Trophoblast cell (in vitro differentiated cells and primary cell): ENCODE measurements around the gene MAP4K2.

Experiments used
- DNase-seq, 2 donors: peaks; one replicate each; pipeline ENCODE4 v3.0.0-alpha.2; 2016
- H2AFZ ChIP-seq: 2 replicates; pipeline ENCODE4 v1.6.1; 2013; ENCODE audit warnings: low read length, moderate library complexity, mild to moderate bottlenecking; ENCODE audit not compliant: insufficient read depth, poor library complexity
- H2AK5ac ChIP-seq: 2 replicates; pipeline ENCODE4 v1.6.1; 2013; ENCODE audit warnings: mild to moderate bottlenecking, low read length
- H2BK120ac ChIP-seq: 2 replicates; pipeline ENCODE4 v1.6.1; 2013; ENCODE audit warnings: low read length, mild to moderate bottlenecking, moderate library complexity; ENCODE audit not compliant: insufficient read depth, poor library complexity
- H2BK12ac ChIP-seq: 2 replicates; pipeline ENCODE4 v1.6.1; 2013; ENCODE audit warnings: mild to moderate bottlenecking, low read length, moderate library complexity
- H2BK5ac ChIP-seq: 2 replicates; pipeline ENCODE4 v1.6.1; 2013; ENCODE audit warnings: low read length, low read depth, moderate library complexity, mild to moderate bottlenecking; ENCODE audit not compliant: poor library complexity
- H3K14ac ChIP-seq: 2 replicates; pipeline ENCODE4 v1.6.1; 2013; ENCODE audit warnings: mild to moderate bottlenecking, low read length
- H3K18ac ChIP-seq: 2 replicates; pipeline ENCODE4 v1.6.1; 2013; ENCODE audit warnings: mild to moderate bottlenecking, low read length
- H3K23ac ChIP-seq: 2 replicates; pipeline ENCODE4 v1.6.1; 2013; ENCODE audit warnings: low read length
- H3K27ac ChIP-seq: 2 replicates; pipeline ENCODE4 v1.5.1; 2013; ENCODE audit warnings: low read depth, mild to moderate bottlenecking, inconsistent platforms, low read length, moderate library complexity
- H3K27me3 ChIP-seq: 2 replicates; pipeline ENCODE4 v1.6.1; 2013; ENCODE audit warnings: inconsistent platforms, mild to moderate bottlenecking, low read length, moderate library complexity; ENCODE audit not compliant: insufficient read depth
- H3K36me3 ChIP-seq, 2 experiments: 1 replicate in 1 of 2; 2 replicates in 1 of 2; pipeline ENCODE4 v1.6.1; 2013; ENCODE audit warnings: low read length in 2 of 2, mild to moderate bottlenecking in 2 of 2, moderate library complexity in 1 of 2; ENCODE audit not compliant: insufficient read depth in 2 of 2, control insufficient read depth in 1 of 2
- H3K4ac ChIP-seq: 2 replicates; pipeline ENCODE4 v1.6.1; 2013; ENCODE audit warnings: low read depth, mild to moderate bottlenecking, low read length, moderate library complexity
- H3K4me1 ChIP-seq, 2 experiments: 1 replicate in 1 of 2; 2 replicates in 1 of 2; pipeline ENCODE4 v1.6.1; 2013; ENCODE audit warnings: low read length in 2 of 2, mild to moderate bottlenecking in 2 of 2, moderate library complexity in 1 of 2; ENCODE audit not compliant: insufficient read depth in 2 of 2, control insufficient read depth in 1 of 2
- H3K4me2 ChIP-seq: 2 replicates; pipeline ENCODE4 v1.6.1; 2013; ENCODE audit warnings: inconsistent platforms, mild to moderate bottlenecking, low read length, moderate library complexity
- H3K4me3 ChIP-seq: 2 replicates; pipeline ENCODE4 v1.5.1; 2013; ENCODE audit warnings: mild to moderate bottlenecking, low read depth, low read length, inconsistent platforms
- H3K79me1 ChIP-seq: one replicate; pipeline ENCODE4 v1.6.1; 2013; ENCODE audit warnings: low read length
- H3K79me2 ChIP-seq: 2 replicates; pipeline ENCODE4 v1.6.1; 2013; ENCODE audit warnings: low read length, mild to moderate bottlenecking; ENCODE audit not compliant: control insufficient read depth, insufficient read depth, poor library complexity
- H3K9ac ChIP-seq: 2 replicates; pipeline ENCODE4 v1.6.1; 2013; ENCODE audit warnings: mild to moderate bottlenecking, low read length
- H3K9me3 ChIP-seq: 2 replicates; pipeline ENCODE4 v1.6.1; 2013; ENCODE audit warnings: low read depth, mild to moderate bottlenecking, control low read depth, inconsistent platforms, low read length; ENCODE audit not compliant: insufficient read depth
- H4K12ac ChIP-seq: 2 replicates; pipeline ENCODE4 v1.6.1; 2013; ENCODE audit warnings: low read depth, mild to moderate bottlenecking, low read length, moderate library complexity
- H4K8ac ChIP-seq: 2 replicates; pipeline ENCODE4 v1.6.1; 2013; ENCODE audit warnings: low read depth, mild to moderate bottlenecking, low read length, moderate library complexity
- H4K91ac ChIP-seq: one replicate; pipeline ENCODE4 v1.6.1; 2013; ENCODE audit warnings: low read depth, mild to moderate bottlenecking, low read length, moderate library complexity
- WGBS: extraction: QIAGEN DNeasy Blood & Tissue Kit; methylation state at CpG from one replicate; pipeline ENCODE4 v1.1.7; 2013; ENCODE audit warnings: missing lambda C conversion rate; ENCODE audit not compliant: insufficient read length, insufficient coverage; ENCODE audit errors: extremely low coverage; 5-methylcytosine and 5-hydroxymethylcytosine counted together

The MAP4K2 gene

GRCh38 chr11:64793271-64794160 lies 9.5 kb downstream of the MAP4K2 start:
- H3K79me2 ChIP-seq: no peaks in the 10 kb centered on the region
- no peak overlapping the region for H3K14ac ChIP-seq
- H3K4me3 ChIP-seq: no peak overlapping the region
- H3K18ac ChIP-seq: no peak overlapping the region
- WGBS: no CpG with 5 or more reads among the region's 11 CpGs
- no peak overlapping the region for H4K8ac ChIP-seq
- no peak overlapping the region for H2AK5ac ChIP-seq
- no peak overlapping the region for H3K23ac ChIP-seq
- no peak overlapping the region for H2AFZ ChIP-seq
- no peak overlapping the region for H3K9ac ChIP-seq
- H3K4me1 ChIP-seq: no peaks in the 10 kb centered on the region
- H3K36me3 ChIP-seq: peaks cover 44 to 45% of the 10 kb centered on the region in 2 experiments
- H2BK5ac ChIP-seq: no peak overlapping the region
- H4K91ac ChIP-seq: no peak overlapping the region
- H3K4me2 ChIP-seq: no peak overlapping the region
- no peaks in the 10 kb centered on the region for H3K9me3 ChIP-seq
- H3K79me1 ChIP-seq: no peaks in the 10 kb centered on the region
- no peak overlapping the region for H3K4ac ChIP-seq
- H3K27me3 ChIP-seq: no peaks in the 10 kb centered on the region
- no peak for DNase-seq
- H4K12ac ChIP-seq: no peak overlapping the region
- H2BK120ac ChIP-seq: no peak overlapping the region
- no peak overlapping the region for H3K27ac ChIP-seq
- no peak overlapping the region for H2BK12ac ChIP-seq

GRCh38 chr11:64792482-64792881 lies 10.5 kb downstream of the MAP4K2 start:
- Histone ChIP-seq H2BK5ac (no peak overlapping the region), H4K12ac (no peak overlapping the region), H3K79me1 (no peaks in the 10 kb centered on the region), H4K8ac (no peak overlapping the region), H3K14ac (no peak overlapping the region), H3K18ac (no peak overlapping the region), H3K79me2 (no peaks in the 10 kb centered on the region), H3K27ac (no peak overlapping the region), H3K4me1 (no peaks in the 10 kb centered on the region), H4K91ac (no peak overlapping the region), H3K9ac (no peak overlapping the region), H3K4me3 (no peak overlapping the region), H2BK12ac (no peak overlapping the region), H3K4ac (no peak overlapping the region), H2AFZ (no peak overlapping the region), H3K9me3 (no peaks in the 10 kb centered on the region), H2AK5ac (no peak overlapping the region), H3K4me2 (no peak overlapping the region), H3K27me3 (no peaks in the 10 kb centered on the region), H3K23ac (no peak overlapping the region), H3K36me3 (peaks cover 47 to 51% of the 10 kb centered on the region in 2 experiments), H2BK120ac (no peak overlapping the region)
- DNase-seq: no peak
- WGBS: no CpG with 5 or more reads among the region's 4 CpGs

- no peak overlapping the region for H2AFZ ChIP-seq
- H2BK120ac ChIP-seq: no peak overlapping the region
- no peak overlapping the region for H4K91ac ChIP-seq
- peaks cover 41 to 45% of the 10 kb centered on the region in 2 experiments for H3K36me3 ChIP-seq
- H3K9ac ChIP-seq: no peak overlapping the region
- H2BK5ac ChIP-seq: no peak overlapping the region
- H2AK5ac ChIP-seq: no peak overlapping the region
- H3K4ac ChIP-seq: no peak overlapping the region
- no peak overlapping the region for H4K12ac ChIP-seq
- H3K79me2 ChIP-seq: no peaks in the 10 kb centered on the region
- no peak overlapping the region for H3K23ac ChIP-seq
- no peaks in the 10 kb centered on the region for H3K4me1 ChIP-seq
- H3K9me3 ChIP-seq: no peaks in the 10 kb centered on the region
- H4K8ac ChIP-seq: no peak overlapping the region
- no peak overlapping the region for H3K18ac ChIP-seq
- no peak overlapping the region for H3K4me2 ChIP-seq
- no peak for DNase-seq
- H3K79me1 ChIP-seq: no peaks in the 10 kb centered on the region
- no peaks in the 10 kb centered on the region for H3K27me3 ChIP-seq
- no peak overlapping the region for H3K27ac ChIP-seq
- no peak overlapping the region for H2BK12ac ChIP-seq
- no peak overlapping the region for H3K4me3 ChIP-seq
- WGBS: no CpG with 5 or more reads among the region's 14 CpGs
- no peak overlapping the region for H3K14ac ChIP-seq
Observed at GRCh38 chr11:64791781-64792291, 11.2 kb downstream of the MAP4K2 start.

- H3K4me1 ChIP-seq: no peaks in the 10 kb centered on the region
- no peaks in the 10 kb centered on the region for H3K27me3 ChIP-seq
- H3K79me2 ChIP-seq: no peaks in the 10 kb centered on the region
- H3K9ac ChIP-seq: no peak overlapping the region
- no peak overlapping the region for H3K4ac ChIP-seq
- no peak overlapping the region for H2AK5ac ChIP-seq
- no peaks in the 10 kb centered on the region for H3K9me3 ChIP-seq
- H4K12ac ChIP-seq: no peak overlapping the region
- H2BK12ac ChIP-seq: no peak overlapping the region
- H3K27ac ChIP-seq: no peak overlapping the region
- H3K23ac ChIP-seq: no peak overlapping the region
- no peak overlapping the region for H2BK5ac ChIP-seq
- H3K4me2 ChIP-seq: no peak overlapping the region
- no CpG with 5 or more reads among the region's 25 CpGs for WGBS
- peaks cover 29 to 34% of the 10 kb centered on the region in 2 experiments for H3K36me3 ChIP-seq
- no peak overlapping the region for H3K18ac ChIP-seq
- no peak overlapping the region for H3K4me3 ChIP-seq
- no peak overlapping the region for H4K91ac ChIP-seq
- H2BK120ac ChIP-seq: no peak overlapping the region
- H3K79me1 ChIP-seq: no peaks in the 10 kb centered on the region
- no peak overlapping the region for H2AFZ ChIP-seq
- no peak overlapping the region for H3K14ac ChIP-seq
- DNase-seq: no peak
- H4K8ac ChIP-seq: no peak overlapping the region
Observed at GRCh38 chr11:64790205-64791095, 12.6 kb downstream of the MAP4K2 start.
